Osteocyte (in vitro differentiated cells): Measurements from ENCODE around the gene KRT36. TPM values are rescaled to one million over a fixed set of nuclear protein-coding genes. Genes with fewer than 3 reads are reported as not detected.
A peak's percentile ranks its signal among the peaks of the same experiment; 100 is the strongest.

ENCODE experiments used
- DNase-seq: peaks from one replicate; pipeline ENCODE4 v3.0.0; 2021; ENCODE audit warnings: mixed read lengths; ENCODE audit not compliant: unreplicated experiment; ENCODE audit errors: extremely low spot score
- H3K27ac Mint-ChIP-seq: one replicate; pipeline ENCODE4 v1.8.0; 2021; ENCODE audit warnings: mild to moderate bottlenecking, mixed read lengths; ENCODE audit not compliant: unreplicated experiment
- H3K27me3 Mint-ChIP-seq: one replicate; pipeline ENCODE4 v1.8.0; 2021; ENCODE audit warnings: mixed read lengths; ENCODE audit not compliant: unreplicated experiment
- H3K36me3 Mint-ChIP-seq: one replicate; pipeline ENCODE4 v1.8.0; 2021; ENCODE audit warnings: mixed read lengths; ENCODE audit not compliant: unreplicated experiment
- H3K4me1 Mint-ChIP-seq: one replicate; pipeline ENCODE4 v1.8.0; 2021; ENCODE audit warnings: mixed read lengths; ENCODE audit not compliant: unreplicated experiment
- H3K4me3 Mint-ChIP-seq: one replicate; pipeline ENCODE4 v1.8.0; 2021; ENCODE audit warnings: mild to moderate bottlenecking, moderate library complexity, mixed read lengths; ENCODE audit not compliant: unreplicated experiment
- H3K9me3 Mint-ChIP-seq: one replicate; pipeline ENCODE4 v1.8.0; 2021; ENCODE audit warnings: mixed read lengths; ENCODE audit not compliant: unreplicated experiment
- CTCF ChIP-seq: fragments of 200-600 bp; sonication (generic); IDR thresholded peaks from 2 replicates; pipeline ENCODE4 v1.5.0; 2021; ENCODE audit warnings: antibody characterized with exemption, mild to moderate bottlenecking, moderate library complexity
- total RNA-seq: library from RNA; stranded (reverse); gene quantifications from 2 replicates; pipeline ENCODE4 v1.2.1, GENCODE V29; 2021

The KRT36 gene
- total RNA-seq, 1 donor from 2014 or later, result not detected

- Mint-ChIP-seq H3K4me1 (peaks cover 3% of the 10 kb centered on the region), H3K4me3 (no peak overlapping the region), H3K36me3 (no peaks in the 10 kb centered on the region), H3K27me3 (peaks cover 26% of the 10 kb centered on the region), H3K9me3 (no peaks in the 10 kb centered on the region), H3K27ac (no peak overlapping the region)
- no peak for DNase-seq
- TF ChIP-seq CTCF, result no peak
Measured at GRCh38 chr17:41532947-41533570, 43.3 kb upstream of the KRT36 start.

DNA sequence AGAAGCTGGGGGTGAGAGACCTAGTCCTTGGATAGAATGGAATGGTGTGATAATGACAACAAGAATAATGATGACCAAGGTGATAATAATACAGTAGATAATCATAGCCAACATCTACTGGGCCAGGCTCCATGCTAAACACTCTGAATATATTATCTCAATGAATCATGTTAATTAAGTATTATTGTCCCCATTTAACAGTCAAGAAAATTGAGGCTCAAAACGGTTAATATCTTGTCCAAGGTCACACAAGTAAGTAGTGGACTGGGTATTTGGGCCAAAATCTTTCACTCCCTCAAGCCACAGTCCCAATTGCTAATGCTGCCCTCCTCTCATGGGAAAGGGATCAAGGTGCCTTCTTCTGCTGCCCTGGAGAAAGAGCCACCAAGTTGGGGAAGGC lies 42.3 kb upstream of the KRT36 start:
- no peak overlapping the region for H3K27ac Mint-ChIP-seq
- H3K27me3 Mint-ChIP-seq, result peaks cover 30% of the 10 kb centered on the region
- no peaks in the 10 kb centered on the region for H3K36me3 Mint-ChIP-seq
- no peak for DNase-seq
- peaks cover 9% of the 10 kb centered on the region for H3K4me1 Mint-ChIP-seq
- H3K4me3 Mint-ChIP-seq, result no peak overlapping the region
- no peaks in the 10 kb centered on the region for H3K9me3 Mint-ChIP-seq
- no peak for TF ChIP-seq CTCF

DNA sequence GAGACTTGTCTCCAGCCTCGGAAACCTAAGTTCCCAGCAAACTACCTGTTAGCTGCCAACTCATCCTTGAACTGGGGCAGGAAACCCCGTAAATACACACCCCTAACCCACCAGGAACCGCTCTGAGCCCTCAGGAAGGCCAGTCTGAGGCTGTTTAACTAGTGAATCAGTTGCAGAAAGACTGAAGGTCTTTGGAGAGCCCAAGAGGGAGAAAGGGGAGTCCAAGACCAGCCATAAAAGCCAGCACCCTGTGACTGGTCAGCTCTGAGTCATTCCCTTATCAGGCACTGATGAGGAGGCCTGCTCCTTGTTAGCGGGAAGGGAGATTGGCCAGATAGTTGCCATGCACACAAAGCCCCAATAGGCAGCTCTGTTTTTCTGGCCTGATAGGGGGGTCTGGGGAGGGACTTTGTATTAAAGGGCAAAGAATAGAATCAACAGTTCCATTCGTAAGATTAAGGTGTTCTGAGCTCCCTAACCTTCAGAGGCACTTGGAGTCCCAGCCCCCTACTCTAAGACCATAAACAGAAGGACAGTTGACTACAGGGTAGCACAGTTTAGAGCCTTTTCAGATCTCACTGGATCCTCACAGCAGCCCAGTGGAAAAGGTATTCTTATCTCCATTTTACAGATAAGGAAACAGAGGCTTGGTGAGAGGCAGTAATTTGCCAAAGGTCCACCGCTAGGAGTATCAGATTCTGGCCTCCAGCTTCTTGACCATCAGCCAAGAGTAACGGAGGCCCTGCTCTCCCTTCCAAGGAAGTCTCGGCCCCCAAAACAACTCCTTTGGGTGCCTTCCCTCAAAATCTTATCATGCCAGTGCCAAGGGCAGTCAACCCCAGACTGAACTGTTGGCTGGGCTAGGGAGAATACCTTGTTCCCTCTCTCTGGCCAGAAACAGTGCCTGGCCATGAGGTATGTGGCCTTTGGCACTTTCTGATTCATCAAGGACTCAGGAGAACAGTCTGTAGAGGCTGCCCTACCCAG lies 40.6 kb upstream of the KRT36 start:
- Mint-ChIP-seq H3K4me1 (peaks cover 9% of the 10 kb centered on the region), H3K4me3 (no peak overlapping the region), H3K36me3 (no peaks in the 10 kb centered on the region), H3K27ac (no peak overlapping the region), H3K9me3 (no peaks in the 10 kb centered on the region), H3K27me3 (peaks cover 29% of the 10 kb centered on the region)
- TF ChIP-seq CTCF, result no peak
- no peak for DNase-seq

- peaks cover 29% of the 10 kb centered on the region for H3K27me3 Mint-ChIP-seq
- H3K4me1 Mint-ChIP-seq, result peaks cover 9% of the 10 kb centered on the region
- no peak for TF ChIP-seq CTCF
- H3K9me3 Mint-ChIP-seq, result no peaks in the 10 kb centered on the region
- DNase-seq, result no peak
- no peak overlapping the region for H3K27ac Mint-ChIP-seq
- H3K4me3 Mint-ChIP-seq, result peak overlapping the region; percentile 38
- H3K36me3 Mint-ChIP-seq, result no peaks in the 10 kb centered on the region
Measured at GRCh38 chr17:41529491-41529915, 39.8 kb upstream of the KRT36 start.

GRCh38 chr17:41528959-41529353 lies 39.2 kb upstream of the KRT36 start:
- Mint-ChIP-seq H3K4me3 (no peak overlapping the region), H3K27ac (no peak overlapping the region), H3K9me3 (no peaks in the 10 kb centered on the region), H3K36me3 (no peaks in the 10 kb centered on the region), H3K27me3 (peaks cover 29% of the 10 kb centered on the region), H3K4me1 (peaks cover 9% of the 10 kb centered on the region)
- no peak for TF ChIP-seq CTCF
- DNase-seq, result no peak
